Measurements from ENCODE around the gene UBL7. TPM values are rescaled to one million over a fixed set of nuclear protein-coding genes. Genes with fewer than 3 reads are reported as not detected.

The UBL7 gene
- total RNA-seq, 1 donor from 2014 or later = 32.4 TPM

Small RNAs within 50 kb of the gene (microRNA-seq; reads per million reads assigned to microRNA genes)
- not detected for gene MIR6881 (ENCODE audit: borderline number of aligned reads)

Other genes starting within 250 kb of the UBL7 start
- gene CCDC33, start 224.8 kb downstream of the UBL7 start, total RNA-seq = not detected
- 1.9 TPM for gene CYP11A1, start 93.5 kb downstream of the UBL7 start, total RNA-seq
- 2.1 TPM for gene SEMA7A, start 27.2 kb downstream of the UBL7 start, total RNA-seq
- gene ARID3B, start 80.1 kb upstream of the UBL7 start, total RNA-seq = 5.8 TPM
- gene CLK3, start 154.7 kb upstream of the UBL7 start, total RNA-seq = 51.4 TPM
- gene EDC3, start 234.9 kb upstream of the UBL7 start, total RNA-seq = 27.2 TPM